Ramos (cell line): ENCODE data around the gene NSUN6.
"Not testable (repeated sequence)": the region's sequence is repeated elsewhere in the genome, so short reads cannot be mapped to it uniquely, and the experiment has no call there.

ENCODE experiments used
- in situ Hi-C: fragments of 300-500 bp; cut with MboI; formaldehyde crosslinking; loops from one replicate; pipeline ENCODE4 v1.14.3; 2022; ENCODE audit warnings: low sequenced_read_pairs; ENCODE audit not compliant: unreplicated experiment

Gene NSUN6

GRCh38 chr10:18616337-18616736 is 35.0 kb downstream of the NSUN6 start:
- in situ Hi-C loops: no loop called here

DNA sequence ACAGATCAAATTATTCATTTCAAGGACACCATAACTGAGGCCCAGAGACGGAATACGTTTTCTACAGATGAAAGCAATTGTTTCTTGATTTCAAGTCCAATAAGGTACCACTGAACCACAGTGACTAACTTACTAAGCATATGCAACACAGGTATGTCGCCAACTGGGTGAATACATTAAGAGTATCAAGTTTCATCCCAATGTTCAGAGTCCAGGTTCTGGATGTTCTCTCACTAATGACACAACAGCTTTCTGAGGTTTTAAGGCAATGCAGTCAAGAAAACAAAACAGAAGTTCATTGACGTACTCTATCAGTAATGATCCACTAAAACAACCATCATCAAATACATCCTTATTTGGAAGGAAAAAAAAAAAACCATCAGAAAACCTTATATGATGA is 35.8 kb downstream of the NSUN6 start:
- in situ Hi-C loops: no loop called here

DNA sequence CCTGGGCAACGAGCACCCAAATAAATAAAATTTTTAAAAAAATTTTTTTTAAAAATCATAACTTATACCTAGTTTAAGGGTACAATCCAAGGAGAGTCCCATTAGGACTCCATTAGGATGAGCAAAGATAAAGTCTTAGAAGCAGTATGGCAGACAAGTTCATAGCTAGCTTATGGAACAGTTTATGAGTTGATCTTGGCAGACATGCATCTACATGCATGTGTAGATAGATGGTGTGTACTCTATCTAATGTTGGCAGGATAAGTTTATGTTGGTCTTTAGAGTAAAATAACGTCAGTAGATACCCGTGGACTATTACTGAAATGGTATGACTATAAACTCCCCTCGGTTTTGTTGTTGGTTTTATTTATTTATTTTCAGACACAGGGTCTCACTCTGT is 40.2 kb downstream of the NSUN6 start:
- in situ Hi-C loops: no loop called here

GRCh38 chr10:18610517-18610916 is 40.9 kb downstream of the NSUN6 start:
- in situ Hi-C loops: no loop called here

GRCh38 chr10:18608596-18608995 is 42.8 kb downstream of the NSUN6 start:
- in situ Hi-C loops: no loop called here

DNA sequence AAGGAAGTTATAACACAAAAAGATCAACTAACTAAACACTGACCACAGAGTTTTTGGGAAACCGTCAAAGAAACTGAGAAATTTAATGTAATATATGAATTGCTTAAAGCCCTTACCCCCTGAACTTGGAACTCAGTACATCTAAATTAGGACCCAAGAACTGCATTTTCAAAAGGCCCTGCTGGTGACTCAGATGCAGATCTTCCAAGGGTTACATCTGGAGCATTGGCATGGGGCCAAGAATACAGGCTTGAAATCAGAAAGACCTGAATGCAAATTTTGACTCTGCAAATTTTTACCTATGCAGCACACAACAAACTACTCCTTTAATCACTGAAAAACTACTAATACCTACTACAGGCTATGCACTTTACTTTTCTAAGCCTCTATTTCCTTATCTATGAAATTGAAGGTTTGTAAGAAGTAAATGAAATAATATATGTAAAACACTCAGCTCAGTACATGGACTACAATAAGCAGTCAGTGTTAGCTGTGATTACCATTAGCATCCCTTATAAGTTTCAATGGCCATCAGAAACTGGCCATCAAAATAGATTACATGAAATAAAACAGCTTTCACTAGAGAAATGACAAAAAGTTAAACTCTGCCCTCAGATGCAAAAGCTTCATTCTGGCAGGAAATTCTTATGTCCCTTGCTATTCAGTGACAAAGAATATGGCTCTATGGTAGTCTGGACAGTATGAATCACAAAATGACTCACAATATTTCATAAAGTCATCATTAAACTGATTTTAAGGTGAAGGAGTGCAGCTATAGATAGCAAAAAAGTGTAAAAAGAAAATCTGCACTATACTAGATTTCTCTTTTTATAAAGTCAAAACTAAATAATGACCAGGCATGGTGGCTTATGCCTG is 43.6 kb downstream of the NSUN6 start:
- in situ Hi-C loops: no loop called here

- in situ Hi-C loops: no loop called here
Measured at GRCh38 chr10:18606051-18606695, 45.2 kb downstream of the NSUN6 start.

- in situ Hi-C loops: no loop called here
Measured at GRCh38 chr10:18601321-18601720, 50.1 kb downstream of the NSUN6 start.

DNA sequence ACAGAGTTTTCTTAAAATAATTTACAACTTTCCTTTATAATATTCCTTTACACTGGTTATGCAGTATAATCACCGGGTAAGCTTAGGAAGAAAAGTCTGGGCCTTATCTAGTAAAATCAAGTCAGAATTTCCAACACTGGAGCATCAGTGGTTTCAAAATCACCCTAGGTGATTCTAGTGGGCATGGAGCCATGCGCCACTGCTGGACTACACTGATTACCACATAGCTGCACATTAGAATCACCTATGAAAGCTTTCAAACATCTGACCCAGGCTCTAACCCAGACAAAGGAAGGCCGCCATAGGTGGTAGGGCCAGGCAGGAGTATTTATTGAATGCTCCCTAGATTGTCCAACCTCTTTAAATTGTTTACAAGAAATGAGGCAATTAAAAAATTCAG is 52.0 kb downstream of the NSUN6 start:
- in situ Hi-C loops: no loop called here

- in situ Hi-C loops: loop anchor here (5.0 kb wide), 1 partner anchor 57 kb away; no protein-coding TSS in a partner anchor
Measured at GRCh38 chr10:18594574-18595156, 56.7 kb downstream of the NSUN6 start.

- in situ Hi-C loops: loop anchor here (5.0 kb wide), 1 partner anchor 54 kb away; no protein-coding TSS in a partner anchor
Measured at GRCh38 chr10:18591141-18591540, 60.2 kb downstream of the NSUN6 start.

GRCh38 chr10:18586637-18587036 is 64.8 kb downstream of the NSUN6 start:
- in situ Hi-C loops: not testable (repeated sequence)

GRCh38 chr10:18583575-18584270 is 67.7 kb downstream of the NSUN6 start:
- in situ Hi-C loops: no loop called here

DNA sequence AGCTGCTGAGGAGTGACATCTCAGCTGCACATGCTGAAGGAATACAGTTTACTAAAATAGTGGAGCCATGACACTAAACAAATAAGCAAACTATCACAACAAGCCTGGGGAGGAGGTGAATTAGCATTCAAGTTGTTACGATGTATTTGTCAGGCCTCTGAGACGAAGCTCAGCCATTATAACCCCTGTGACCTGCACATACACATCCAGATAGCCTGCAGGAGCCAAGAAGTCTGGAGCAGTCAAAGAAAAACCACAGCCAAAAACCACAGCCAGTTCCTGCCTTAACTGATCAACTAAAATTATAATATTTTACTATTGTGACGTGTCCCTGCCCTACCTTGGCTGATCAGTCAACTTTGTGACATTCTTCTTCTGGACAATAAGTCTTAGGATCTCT is 68.6 kb downstream of the NSUN6 start:
- in situ Hi-C loops: no loop called here

- in situ Hi-C loops: no loop called here
Measured at GRCh38 chr10:18577823-18578685, 73.3 kb downstream of the NSUN6 start.

- in situ Hi-C loops: no loop called here
Measured at GRCh38 chr10:18576586-18576985, 74.8 kb downstream of the NSUN6 start.

DNA sequence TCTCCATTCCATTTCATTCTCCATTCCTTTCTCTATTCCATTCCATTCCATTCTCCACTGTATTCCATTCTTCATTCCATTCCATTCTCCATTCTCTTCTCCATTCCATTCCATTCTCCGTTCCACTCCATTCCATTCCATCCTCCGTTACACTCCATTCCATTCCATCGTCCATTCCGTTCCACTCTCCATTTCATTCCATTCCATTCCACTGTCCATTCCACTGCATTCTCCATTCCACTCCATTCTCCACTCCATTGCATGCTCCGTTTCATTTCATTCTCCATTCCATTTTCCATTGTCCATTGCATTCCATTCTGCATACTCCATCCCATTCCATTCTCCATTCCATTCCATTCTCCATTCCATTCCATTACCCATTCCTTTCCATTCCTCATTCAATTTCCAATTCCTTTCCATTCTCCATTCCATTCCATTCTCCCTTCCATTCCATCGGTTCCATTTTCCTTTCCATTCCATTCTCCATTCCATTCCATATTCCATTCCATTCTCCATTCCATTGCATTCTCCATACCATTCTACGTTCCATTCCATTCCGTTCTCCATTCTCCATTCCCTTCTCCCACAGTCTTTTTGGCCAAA is 78.3 kb downstream of the NSUN6 start:
- in situ Hi-C loops: no loop called here

DNA sequence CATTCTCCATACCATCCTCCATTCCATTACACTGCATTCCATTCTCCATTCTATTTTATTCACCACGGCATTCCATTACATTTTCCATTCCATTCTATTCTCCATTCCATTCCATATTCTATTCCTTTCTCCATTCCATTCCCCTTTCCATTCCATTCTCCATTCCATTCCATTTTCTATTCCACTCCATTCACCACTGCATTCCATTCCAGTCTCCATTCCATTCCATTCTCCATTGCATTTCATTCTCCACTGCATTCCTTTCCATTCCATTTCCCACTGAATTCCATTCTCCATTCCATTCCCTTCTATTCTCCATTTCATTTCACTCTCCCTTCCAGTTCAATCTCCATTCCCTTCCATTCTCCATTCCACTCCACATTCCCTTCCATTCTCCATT is 79.6 kb downstream of the NSUN6 start:
- in situ Hi-C loops: no loop called here

DNA sequence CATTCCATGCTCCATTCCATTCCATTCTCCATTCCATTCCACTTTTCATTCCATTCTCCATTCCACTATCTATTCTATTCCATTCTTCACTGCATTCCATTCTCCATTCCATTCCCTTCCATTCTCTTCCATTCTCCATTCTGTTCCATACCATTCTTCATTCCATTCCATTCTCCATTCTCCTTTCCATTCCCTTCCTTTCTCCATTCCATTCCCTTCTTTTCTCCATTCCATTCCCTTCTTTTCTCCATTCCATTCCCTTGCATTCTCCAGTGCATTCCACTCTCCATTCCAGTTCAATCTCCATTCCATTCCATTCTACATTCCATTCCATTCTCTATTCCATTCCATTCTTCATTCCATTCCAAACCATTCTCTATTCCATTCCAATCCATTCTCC is 80.3 kb downstream of the NSUN6 start:
- in situ Hi-C loops: no loop called here
